VCaP (cell line): Measurements from ENCODE around the gene PDLIM4.

Source experiments
- H3K27ac ChIP-seq: fragments of 450-650 bp; 2 replicates; pipeline ENCODE4 v1.5.1; 2017
- TF ChIP-seq, protein P1 (sequence below): fragments of 450-650 bp; conservative IDR thresholded peaks from 2 replicates; pipeline ENCODE4 v1.5.1; 2017; ENCODE audit warnings: mild to moderate bottlenecking, moderate library complexity

Gene PDLIM4

DNA sequence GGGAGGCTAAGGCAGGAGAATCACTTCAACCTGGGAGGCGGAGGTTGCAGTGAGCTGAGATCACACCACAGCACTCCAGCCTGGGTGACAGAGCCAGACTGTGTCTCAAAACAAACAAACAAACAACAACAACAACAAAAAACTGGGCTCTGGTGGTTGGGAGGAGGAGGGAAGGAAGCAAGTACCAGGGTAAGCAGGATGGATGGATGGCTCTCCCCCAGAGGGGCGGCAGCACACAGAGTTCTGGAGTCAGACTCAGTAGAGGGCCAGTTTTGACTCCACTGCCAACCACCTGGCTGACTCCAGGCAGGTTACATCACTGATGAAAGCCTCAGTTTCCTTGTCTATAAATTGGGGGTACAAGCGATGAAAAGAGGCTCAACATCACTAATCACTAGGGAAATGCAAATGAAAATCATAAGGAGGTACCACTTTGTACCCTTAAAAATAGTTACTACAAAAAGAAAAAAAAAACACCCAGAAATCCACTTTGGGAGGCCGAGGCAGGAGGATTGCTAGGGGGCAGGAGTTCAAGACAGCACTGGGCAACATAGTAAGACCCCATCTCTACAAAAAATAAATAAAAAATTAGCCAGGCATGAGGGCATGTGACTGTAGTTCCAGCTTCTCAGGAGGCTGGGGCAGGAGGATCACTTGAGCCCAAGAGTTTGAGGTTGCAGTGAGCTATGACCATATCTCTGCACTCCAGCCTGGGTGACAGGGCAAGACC is 39.9 kb downstream of the PDLIM4 start:
- H3K27ac ChIP-seq: no peak overlapping the region
- TF ChIP-seq, protein P1, sequence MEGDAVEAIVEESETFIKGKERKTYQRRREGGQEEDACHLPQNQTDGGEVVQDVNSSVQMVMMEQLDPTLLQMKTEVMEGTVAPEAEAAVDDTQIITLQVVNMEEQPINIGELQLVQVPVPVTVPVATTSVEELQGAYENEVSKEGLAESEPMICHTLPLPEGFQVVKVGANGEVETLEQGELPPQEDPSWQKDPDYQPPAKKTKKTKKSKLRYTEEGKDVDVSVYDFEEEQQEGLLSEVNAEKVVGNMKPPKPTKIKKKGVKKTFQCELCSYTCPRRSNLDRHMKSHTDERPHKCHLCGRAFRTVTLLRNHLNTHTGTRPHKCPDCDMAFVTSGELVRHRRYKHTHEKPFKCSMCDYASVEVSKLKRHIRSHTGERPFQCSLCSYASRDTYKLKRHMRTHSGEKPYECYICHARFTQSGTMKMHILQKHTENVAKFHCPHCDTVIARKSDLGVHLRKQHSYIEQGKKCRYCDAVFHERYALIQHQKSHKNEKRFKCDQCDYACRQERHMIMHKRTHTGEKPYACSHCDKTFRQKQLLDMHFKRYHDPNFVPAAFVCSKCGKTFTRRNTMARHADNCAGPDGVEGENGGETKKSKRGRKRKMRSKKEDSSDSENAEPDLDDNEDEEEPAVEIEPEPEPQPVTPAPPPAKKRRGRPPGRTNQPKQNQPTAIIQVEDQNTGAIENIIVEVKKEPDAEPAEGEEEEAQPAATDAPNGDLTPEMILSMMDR: no peak

DNA sequence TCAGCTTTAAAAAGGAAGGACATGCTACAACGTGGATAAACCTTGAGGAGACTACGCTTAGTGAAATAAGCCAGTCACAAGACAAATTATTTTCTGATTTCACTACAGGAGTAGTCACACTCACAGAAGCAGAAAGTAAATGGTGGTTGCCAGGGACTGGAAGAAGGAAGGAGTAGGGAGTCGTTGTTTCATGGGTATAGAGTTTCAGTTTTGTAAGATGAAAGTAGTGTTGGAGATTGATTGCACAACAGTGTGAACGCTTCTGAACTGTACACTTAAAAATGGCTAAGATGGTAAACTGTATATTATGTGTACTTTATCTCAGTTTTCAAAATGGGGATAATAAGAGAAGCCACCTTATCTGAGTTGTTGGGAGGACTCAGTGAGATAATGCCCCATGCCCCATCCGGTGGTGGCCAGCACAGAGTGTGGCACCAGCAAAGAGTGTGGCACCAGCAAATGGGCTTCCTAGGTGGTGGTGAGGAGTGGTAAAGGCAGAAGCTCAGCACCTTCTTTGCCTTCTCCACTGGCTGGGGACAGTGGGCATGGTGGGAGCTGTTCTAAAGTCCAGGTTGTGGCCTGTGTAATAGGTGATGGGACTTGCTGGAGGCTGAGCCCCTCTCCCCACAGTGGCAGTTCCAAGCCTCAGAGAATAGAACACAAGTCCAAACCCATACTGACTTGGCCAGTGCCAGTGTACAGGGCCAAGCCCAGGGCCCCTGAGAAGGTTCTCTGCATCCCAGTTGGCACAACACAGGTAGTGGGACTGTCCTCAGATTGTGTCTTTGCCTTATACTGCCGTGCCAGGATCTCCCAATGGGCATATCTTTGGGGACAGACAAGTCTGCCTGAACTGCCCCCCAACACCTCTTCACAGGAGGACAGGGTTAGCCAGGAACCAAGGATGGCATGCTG is 41.1 kb downstream of the PDLIM4 start:
- TF ChIP-seq, protein P1: no peak
- H3K27ac ChIP-seq: no peak overlapping the region

DNA sequence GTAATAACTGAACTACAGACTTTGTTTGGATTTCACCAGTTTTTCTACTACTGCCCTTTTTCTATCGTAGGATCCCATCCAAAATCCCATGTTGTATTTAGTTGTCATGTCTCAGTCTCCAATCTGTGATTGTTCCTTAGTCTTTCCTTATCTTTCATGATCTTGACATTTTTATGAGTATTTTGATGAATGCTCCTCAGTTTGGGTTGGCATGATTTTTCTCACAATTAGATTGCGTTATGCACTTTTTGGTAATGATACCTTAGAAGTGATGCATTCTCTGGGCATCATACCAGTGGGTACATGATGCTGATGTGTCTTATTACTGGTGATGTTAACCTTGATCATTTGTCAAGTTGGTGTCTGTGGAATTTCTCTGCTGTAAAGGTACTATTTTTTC is 42.4 kb downstream of the PDLIM4 start:
- H3K27ac ChIP-seq: no peak overlapping the region
- TF ChIP-seq, protein P1: no peak

DNA sequence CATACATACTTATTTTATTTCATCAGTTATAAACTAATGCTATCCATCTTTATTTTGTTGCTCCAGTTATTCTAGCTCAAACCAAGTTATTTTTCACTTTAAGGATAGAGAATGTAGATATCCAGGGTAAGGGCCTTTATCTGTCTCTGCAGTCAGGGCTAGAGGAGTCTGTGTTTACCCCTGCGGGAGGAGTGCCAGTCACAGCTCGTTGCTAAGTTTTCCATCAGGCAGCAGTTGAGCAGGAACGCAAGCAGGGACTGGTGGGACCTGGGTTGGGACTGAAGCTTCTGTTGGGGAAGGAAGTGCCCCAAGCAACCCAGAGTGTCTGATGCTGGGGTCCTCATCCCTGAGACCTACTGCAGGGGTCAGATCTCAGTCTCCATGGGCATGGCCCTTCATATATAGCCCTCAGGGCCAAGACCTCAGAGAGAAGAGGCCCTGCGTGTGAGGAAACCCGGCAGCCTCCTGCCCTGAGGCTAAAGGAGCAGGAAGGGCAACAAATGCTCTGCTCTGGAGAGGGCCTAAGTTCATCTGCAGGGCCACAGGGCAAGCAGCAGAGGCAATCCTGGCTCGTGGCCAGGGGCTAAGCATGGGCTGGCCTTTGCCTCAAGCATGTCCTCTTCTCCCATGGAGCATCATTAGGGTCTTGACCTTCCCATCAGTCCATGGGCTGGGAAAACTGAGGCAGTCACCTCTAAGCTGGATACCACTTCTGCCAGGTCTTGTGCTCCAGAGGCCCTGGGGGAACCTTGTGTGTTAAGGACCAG is 43.3 kb downstream of the PDLIM4 start:
- TF ChIP-seq, protein P1: no peak
- H3K27ac ChIP-seq: peak overlapping the region; percentile 68

DNA sequence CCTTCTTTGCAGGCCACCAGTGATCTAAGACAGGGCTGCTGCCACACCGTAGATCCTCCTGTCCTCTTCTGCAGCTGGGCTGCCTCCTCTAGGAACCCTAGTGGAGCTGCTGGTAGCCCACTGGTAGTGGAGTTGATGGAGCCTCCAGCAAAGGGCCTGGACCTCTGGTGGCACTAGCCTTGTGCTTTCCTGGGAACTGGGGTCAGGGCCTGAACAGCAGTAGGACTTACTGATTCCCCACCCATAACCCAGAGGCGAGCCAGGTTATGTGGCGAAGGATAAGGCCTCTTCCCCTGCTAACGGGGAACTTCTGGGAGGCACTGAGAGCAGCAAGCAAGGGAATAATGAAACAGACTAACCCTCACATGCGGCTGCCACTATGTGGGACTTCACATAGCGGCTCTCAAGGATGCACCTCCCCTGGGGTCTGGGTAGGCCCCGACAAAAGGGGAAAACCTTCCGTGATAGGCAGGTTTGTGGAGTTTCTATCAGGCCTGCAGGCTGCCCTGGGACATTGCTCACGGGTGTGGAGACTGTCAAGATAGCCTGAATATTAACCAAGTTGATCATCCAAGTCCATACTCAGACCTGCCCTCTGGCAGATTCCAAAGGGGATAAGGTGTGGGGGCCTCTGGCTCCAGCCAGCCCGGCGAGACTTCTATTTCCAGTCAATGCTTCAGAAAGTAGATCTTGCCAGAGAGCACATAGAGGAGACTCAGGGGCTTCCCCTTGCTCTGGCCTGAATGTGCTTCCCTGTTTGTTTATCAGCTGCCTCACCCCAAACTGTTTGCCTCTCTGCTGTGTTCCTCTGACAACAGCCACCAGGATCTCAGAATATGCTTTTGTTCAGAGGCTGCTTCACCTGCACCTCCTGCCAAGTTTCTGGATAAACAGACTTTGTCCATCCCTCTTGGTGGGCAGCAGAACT is 44.1 kb downstream of the PDLIM4 start:
- peak overlapping the region; percentile 68 for H3K27ac ChIP-seq
- TF ChIP-seq, protein P1: no peak

DNA sequence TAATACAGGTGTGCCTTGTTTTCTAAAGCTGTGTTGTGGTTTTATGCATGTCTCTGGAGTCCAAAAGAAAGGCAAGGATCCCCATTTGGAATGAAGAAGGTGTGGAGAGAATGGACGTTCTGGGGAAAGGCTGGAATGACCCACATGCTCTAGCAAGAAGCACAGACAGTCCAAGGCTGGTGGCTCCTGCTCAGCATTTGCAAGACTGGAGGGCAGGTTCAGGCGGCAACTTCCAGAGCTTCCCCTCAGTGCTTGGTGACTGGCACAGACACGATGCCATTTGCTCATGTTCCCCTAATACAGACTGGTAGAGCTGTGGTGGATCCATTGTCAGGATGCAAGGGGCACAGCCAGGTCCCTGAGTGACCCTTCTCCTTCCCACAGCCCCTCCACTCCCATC is 44.9 kb downstream of the PDLIM4 start:
- H3K27ac ChIP-seq: peak overlapping the region; percentile 68
- TF ChIP-seq, protein P1: no peak
